Adipose tissue (tissue), 3 donors: ENCODE data around the gene CSRP3. TPM values are rescaled to one million over a fixed set of nuclear protein-coding genes. Genes with fewer than 3 reads are reported as not detected.

ENCODE experiments used
- H3K27ac ChIP-seq: one replicate; pipeline ENCODE4 v1.5.1; 2013; ENCODE audit warnings: low read depth, low read length
- WGBS, 3 donors: extraction: QIAGEN DNeasy Blood & Tissue Kit; methylation state at CpG; one replicate each; pipeline ENCODE4 v1.1.7; 2013; 5-methylcytosine and 5-hydroxymethylcytosine counted together
- polyA plus RNA-seq, 3 donors: library from polyadenylated mRNA; stranded (reverse); fragments of 200-250 nt; gene quantifications; one replicate each; pipeline ENCODE4 v1.2.3, GENCODE V29; 2013
- donor health status: healthy with polysubstance abuse.
- donor health status: Bipolar disorder and iron deficiency.
- donor health status: healthy.

Gene CSRP3
- 1 to 10 TPM in 1 of 3 donors, under 1 TPM in 2; 0.15 to 1.7 (median 0.21) TPM for polyA plus RNA-seq

- H3K27ac ChIP-seq, result no peak within 1 kb of the TSS
- WGBS, 3 donors, result 78 to 87% (median 80%) methylated on average over 7 of the region's 7 CpGs
Observed at GRCh38 chr11:19201737-19202605, at the start of gene CSRP3. Gene CSRP3 (minus strand): TSS chr11:19201983. CDS start chr11:19192448, 9,535 bp downstream.

- H3K27ac ChIP-seq, result no peak overlapping the region
Observed at GRCh38 chr11:19251577-19251976, 49.8 kb upstream of the CSRP3 start.

- 92 to 100% (median 95%) methylated on average over 1 of the region's 1 CpG for WGBS, 3 donors
- H3K27ac ChIP-seq, result no peak overlapping the region
Observed at GRCh38 chr11:19246816-19247215, 45.0 kb upstream of the CSRP3 start.

GRCh38 chr11:19245351-19245750 is 43.6 kb upstream of the CSRP3 start:
- 87 to 96% (median 87%) methylated on average over 5 of the region's 5 CpGs for WGBS, 3 donors
- H3K27ac ChIP-seq, result no peak overlapping the region

- H3K27ac ChIP-seq, result no peak overlapping the region
Observed at GRCh38 chr11:19244621-19245020, 42.8 kb upstream of the CSRP3 start.

DNA sequence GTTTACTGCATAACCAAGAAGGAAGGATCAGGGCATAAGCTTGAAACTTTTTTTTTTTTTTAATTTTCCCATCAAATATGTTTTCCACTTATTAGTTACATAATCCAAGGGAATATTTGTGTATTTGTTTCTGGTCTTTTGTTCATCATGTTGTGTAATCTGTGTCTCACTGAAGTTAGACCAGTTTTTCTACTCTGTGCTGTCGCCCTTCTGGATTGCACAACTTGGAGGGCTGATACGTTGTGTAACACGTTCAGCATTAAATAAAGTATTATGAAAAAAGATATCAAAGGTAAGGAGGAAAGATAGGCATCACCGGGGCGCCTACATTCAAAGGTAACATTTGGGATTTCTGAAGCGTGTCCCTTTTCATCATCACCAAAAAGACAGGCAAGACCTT is 42.3 kb upstream of the CSRP3 start:
- H3K27ac ChIP-seq, result no peak overlapping the region
- 41 to 55% (median 48%) methylated on average over 6 of the region's 6 CpGs for WGBS, 3 donors

More at GRCh38 chr11:19244621-19245020, 42.8 kb upstream of the CSRP3 start:
- 58 to 79% (median 65%) methylated on average over 2 of the region's 2 CpGs for WGBS, 3 donors

GRCh38 chr11:19243613-19244012 is 41.8 kb upstream of the CSRP3 start:
- no peak overlapping the region for H3K27ac ChIP-seq

DNA sequence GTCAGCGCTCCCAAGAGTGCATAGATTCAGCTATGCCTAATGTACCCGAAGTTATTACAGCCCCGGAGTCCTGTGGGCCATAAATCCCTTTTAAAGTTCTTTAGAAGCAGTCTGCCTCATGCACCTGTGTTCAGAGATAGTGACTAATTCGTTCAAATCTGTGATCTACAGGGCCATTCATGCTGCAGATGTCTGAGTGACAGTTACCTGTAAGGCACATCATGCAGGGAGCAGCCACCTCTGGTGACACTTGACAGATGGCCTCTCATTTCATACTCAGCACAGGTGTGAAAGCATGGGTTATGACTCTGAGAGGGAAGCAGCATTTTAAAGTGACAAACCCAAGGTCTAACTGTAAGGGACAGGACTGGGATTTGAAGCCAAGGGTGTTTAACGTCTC is 41.4 kb upstream of the CSRP3 start:
- no peak overlapping the region for H3K27ac ChIP-seq
- WGBS, 3 donors, result 68 to 73% (median 73%) methylated on average over 5 of the region's 5 CpGs

- WGBS, 3 donors, result 12 to 19% (median 13%) methylated on average over 55 of the region's 55 CpGs
- H3K27ac ChIP-seq, result no peak overlapping the region
Observed at GRCh38 chr11:19242179-19242932, 40.6 kb upstream of the CSRP3 start.

- 0 to 1% (median 0%) methylated on average over 45 to 92 of the region's 92 CpGs for WGBS, 3 donors
- H3K27ac ChIP-seq, result no peak overlapping the region
Observed at GRCh38 chr11:19241260-19242178, 39.7 kb upstream of the CSRP3 start.

- H3K27ac ChIP-seq, result no peak within 1 kb of the TSS
- WGBS, 3 donors, result 0 to 1% (median 0%) methylated on average over 51 to 59 of the region's 59 CpGs
Observed at GRCh38 chr11:19240420-19241259, 38.9 kb upstream of the CSRP3 start, which contains the start of gene E2F8. Gene E2F8 (minus strand): TSS chr11:19240945. CDS start chr11:19240121, 824 bp downstream.

DNA sequence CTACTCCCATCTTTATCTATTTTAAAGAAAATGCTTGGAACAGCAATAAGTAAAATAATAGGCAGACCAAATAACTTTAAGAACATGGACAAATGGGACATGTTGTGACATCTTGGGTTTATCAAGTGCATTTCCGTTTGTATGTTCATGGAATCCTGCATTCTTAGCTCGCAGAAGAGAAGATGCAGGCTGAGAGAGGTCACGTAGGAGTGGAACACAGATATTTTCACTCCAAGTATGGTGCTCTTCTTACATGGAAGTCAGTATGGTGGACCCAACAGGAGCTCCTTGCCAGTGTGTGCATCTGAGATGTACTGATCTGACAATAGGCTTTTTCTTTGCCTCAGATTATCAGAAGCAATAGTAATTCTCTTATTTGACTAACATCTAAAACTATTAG is 37.3 kb upstream of the CSRP3 start:
- WGBS, 3 donors, result 90 to 95% (median 94%) methylated on average over 3 of the region's 3 CpGs

DNA sequence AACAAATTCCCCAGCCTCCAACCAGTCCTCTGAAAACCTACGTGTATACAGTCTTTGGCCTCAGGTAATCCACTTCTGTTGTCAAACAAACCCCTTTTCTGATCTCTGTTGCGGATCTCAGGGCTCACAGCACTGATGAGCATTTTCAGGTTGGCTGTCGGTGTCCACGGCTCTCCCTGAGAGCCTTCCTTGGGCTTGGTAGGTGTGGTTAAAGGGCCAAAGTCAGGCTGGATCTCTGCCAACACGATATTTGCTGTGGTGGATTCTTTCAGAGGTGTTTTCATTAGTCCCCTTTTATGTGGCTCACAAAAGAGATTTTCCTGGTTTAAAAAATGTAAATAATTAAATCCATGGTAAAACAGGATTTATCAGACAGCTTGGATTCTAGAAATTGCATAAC is 36.0 kb upstream of the CSRP3 start:
- WGBS, 3 donors, result 63 to 85% (median 75%) methylated on average over 5 of the region's 5 CpGs
- no peak overlapping the region for H3K27ac ChIP-seq

More for the DNA sequence above, 37.3 kb upstream of the CSRP3 start:
- H3K27ac ChIP-seq, result no peak overlapping the region

DNA sequence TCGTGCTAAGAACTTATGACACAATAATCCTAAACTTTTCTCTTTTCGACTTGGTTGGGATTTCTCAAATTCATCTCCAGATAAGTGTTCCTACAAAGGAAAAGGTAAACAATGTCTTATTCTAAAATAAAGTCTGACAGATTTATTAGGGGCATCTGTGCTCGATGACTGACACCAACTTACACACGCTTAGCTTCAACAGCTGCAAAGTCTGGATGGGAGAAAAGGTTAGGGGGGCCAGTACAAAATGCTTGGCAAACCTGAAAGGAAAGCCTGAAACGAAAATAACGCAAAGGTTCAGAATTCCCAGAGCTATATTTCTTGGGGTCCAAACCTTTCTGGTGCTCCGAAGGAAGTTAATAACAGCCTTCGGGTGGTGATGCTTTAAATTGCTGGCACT is 35.6 kb upstream of the CSRP3 start:
- no peak overlapping the region for H3K27ac ChIP-seq
- WGBS, 3 donors, result 80 to 90% (median 83%) methylated on average over 8 of the region's 8 CpGs

DNA sequence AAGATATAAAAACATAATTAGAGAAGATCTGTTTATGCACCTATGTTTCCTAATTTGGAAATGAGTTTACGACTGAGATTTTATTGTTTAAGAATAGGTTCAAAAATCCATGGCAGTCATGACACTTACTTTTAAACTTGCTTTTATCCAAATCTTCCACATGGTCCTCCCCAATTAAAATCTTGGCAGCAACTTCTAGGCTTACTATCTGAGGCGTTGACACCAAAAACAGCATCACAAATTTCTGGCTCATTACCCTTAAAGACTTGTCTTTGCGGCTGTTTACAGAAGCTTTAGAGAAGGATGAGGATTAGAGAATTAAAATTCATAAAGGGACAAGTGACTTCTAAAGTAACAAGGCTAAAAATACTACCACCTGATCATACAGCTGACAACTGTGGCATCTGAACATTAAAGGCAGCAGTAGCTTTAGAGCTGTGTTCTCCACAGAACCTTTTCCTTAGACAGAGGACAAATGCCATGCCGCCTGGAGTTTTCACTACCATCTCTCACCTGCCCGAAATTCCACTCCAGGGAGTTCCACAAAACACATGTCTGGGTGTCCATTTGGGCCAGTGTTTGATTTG is 32.5 kb upstream of the CSRP3 start:
- no peak overlapping the region for H3K27ac ChIP-seq
- WGBS, 3 donors, result 96 to 98% (median 97%) methylated on average over 5 of the region's 5 CpGs

- H3K27ac ChIP-seq, result no peak overlapping the region
- WGBS, 3 donors, result 54 to 77% (median 56%) methylated on average over 6 of the region's 6 CpGs
Observed at GRCh38 chr11:19232910-19233503, 31.2 kb upstream of the CSRP3 start.

GRCh38 chr11:19229671-19230070 is 27.9 kb upstream of the CSRP3 start:
- no peak overlapping the region for H3K27ac ChIP-seq
- whole genome bisulfite sequencing, 3 donors, result 87 to 95% (median 94%) methylated on average over 5 of the region's 5 CpGs
